Lower leg skin (tissue), 3 donors: ENCODE results near the gene NFATC2.

Experiments
- CTCF ChIP-seq, 3 donors: fragments of 450-650 bp; IDR thresholded peaks; one replicate each; pipeline ENCODE4 v1.5.1; 2016; ENCODE audit warnings: antibody characterized with exemption in 3 of 3, mild to moderate bottlenecking in 3 of 3, moderate library complexity in 2 of 3
- POLR2A ChIP-seq, 2 donors: fragments of 450-650 bp; IDR thresholded peaks; one replicate each; pipeline ENCODE4 v1.6.1; 2016 to 2017; ENCODE audit warnings: antibody characterized with exemption in 2 of 2, mild to moderate bottlenecking in 1 of 2, moderate library complexity in 1 of 2

DNA sequence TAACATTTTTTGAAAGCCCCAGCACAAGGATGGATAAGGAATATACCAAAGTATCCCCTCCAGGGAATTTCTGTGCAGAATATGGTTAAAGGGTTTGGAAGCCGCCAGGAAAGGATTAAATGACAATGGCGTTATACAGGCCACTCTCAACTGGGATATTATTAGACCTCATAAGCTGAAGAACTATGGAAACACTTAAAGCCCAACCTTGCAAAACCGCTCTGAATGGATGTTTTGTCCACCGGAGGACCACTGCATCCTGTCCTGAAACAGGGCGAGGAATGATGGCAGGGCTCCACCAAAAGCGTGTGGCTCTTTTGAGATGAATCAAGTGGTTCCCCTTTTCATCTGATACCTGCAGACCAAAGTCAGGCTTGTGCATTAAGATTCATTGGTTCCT, 32.4 kb downstream of the NFATC2 start:
- no peak for TF ChIP-seq CTCF (IDR thresholded peaks at IDR 0.05)
- no peak for TF ChIP-seq POLR2A (IDR thresholded peaks at IDR 0.05)
